ENCODE results near the gene TFAP2B.

- no peak for TF ChIP-seq POLR2AphosphoS5 (IDR thresholded peaks at IDR 0.05; ENCODE audit: insufficient read depth in 1 of 2, low read depth in 1 of 2)
- TF ChIP-seq POLR2A (IDR thresholded peaks at IDR 0.05): no peak
- no peak for TF ChIP-seq CTCF (IDR thresholded peaks at IDR 0.05)
Measured at GRCh38 chr6:50822078-50822476, 3.4 kb downstream of the TFAP2B start.

Measured in vagina (tissue), 2 donors.